Stimulated activated naive B cell treated with anti-CD40 and anti-IgM and Interleukin-4, amounts not matched to agents 10 μg/mL and 1 μg/mL and 100 μg/mL, for 72 hours (primary cell): Measurements from ENCODE around the gene DHH.
A peak's percentile ranks its signal among the peaks of the same experiment; 100 is the strongest.
"Not testable (repeated sequence)": the region's sequence is repeated elsewhere in the genome, so short reads cannot be mapped to it uniquely, and the experiment has no call there.

Experiments used
- ATAC-seq, 2 donors: fragments of 150-1000 bp; cut with Tn5 transposase; replicated peaks; 2 replicates each; pipeline ENCODE4 v1.10.0; 2021; ENCODE audit warnings: moderate library complexity in 1 of 2
- DNase-seq: peaks from one replicate; pipeline ENCODE4 v3.0.0; 2021
- H3K27ac Mint-ChIP-seq: one replicate; pipeline ENCODE4 v1.8.0; 2022; ENCODE audit warnings: mild to moderate bottlenecking, mixed read lengths
- H3K27me3 Mint-ChIP-seq, 2 donors: one replicate each; pipeline ENCODE4 v1.8.0; 2022; ENCODE audit warnings: mixed read lengths in 2 of 2
- H3K36me3 Mint-ChIP-seq, 2 donors: one replicate each; pipeline ENCODE4 v1.8.0; 2022; ENCODE audit warnings: mixed read lengths in 2 of 2, mild to moderate bottlenecking in 1 of 2
- H3K4me1 Mint-ChIP-seq, 2 donors: one replicate each; pipeline ENCODE4 v1.8.0; 2022; ENCODE audit warnings: mixed read lengths in 2 of 2, mild to moderate bottlenecking in 1 of 2
- H3K4me3 Mint-ChIP-seq, 2 donors: one replicate each; pipeline ENCODE4 v1.8.0; 2022; ENCODE audit warnings: mild to moderate bottlenecking in 2 of 2, mixed read lengths in 2 of 2, moderate library complexity in 1 of 2
- H3K9me3 Mint-ChIP-seq, 2 donors: one replicate each; pipeline ENCODE4 v1.8.0; 2022; ENCODE audit warnings: mixed read lengths in 2 of 2, mild to moderate bottlenecking in 1 of 2

The DHH gene

DNA sequence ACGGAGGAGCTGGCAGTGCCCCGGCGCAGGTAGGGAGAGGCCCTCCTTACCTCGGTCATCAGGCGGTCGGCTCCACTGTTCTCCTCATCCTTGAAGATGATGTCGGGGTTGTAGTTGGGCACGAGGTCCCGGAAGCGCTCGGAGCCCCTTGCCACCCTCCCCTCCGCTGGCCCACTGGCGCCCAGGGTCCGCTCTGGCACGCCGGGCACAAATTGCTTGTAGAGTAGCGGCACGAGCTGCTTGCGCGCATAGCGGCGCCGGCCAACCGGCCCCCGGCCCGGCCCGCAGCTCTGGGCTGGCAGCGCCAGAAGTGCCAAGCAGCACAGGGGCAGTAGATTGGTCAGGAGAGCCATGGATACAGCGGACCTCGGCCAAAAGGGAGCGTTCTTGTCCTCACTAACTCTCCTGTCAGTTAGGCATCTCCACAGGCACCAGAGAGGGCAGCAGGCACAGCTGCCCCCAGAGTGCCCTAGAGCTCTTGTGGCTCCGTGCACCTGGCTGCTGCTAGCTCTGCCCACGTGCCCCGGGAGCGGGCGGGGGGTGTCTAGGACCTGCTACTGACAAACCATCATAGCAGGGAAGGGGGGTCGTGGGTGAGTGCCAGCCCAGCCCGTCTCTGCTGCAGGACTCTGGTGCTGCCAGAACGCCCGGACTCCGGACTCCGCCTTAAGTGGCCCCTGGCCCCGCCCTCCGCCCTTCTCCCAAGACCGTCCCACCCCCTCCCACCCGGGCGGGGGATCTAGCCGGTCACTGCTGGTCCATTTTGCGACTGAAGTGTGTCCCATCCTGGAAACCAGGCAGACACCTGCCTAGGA, at the start of gene DHH:
Gene DHH, minus strand, starts transcription at position 642 of the 815 bp plus-strand sequence. Its CDS starts 289 bp downstream, at position 353.
- Mint-ChIP-seq H3K4me1 (peaks cover 33 to 46% of the 10 kb centered on the region in 2 donors), H3K27ac (peak within 1 kb of the TSS; percentile 57), H3K9me3 (no peaks in the 10 kb centered on the region)

DNA sequence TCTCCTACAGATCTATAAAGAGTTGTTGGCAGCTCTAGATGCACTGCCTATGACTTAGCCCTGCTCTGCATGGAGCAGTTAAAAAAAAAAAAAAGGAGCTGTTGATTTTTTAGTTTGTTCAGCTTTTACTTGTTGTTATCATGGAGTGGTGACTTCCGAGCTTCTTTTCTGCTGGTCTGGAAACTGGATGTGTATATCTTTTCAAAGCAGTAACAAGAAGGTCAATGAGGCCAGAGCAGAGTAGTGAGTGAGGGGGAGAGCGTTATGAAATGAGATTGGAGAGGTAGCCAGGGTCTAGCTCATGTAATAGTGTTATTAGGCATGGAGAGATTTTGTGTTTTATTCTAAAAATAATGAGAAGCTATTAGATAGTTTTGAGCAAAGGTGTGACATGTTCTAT, 49.8 kb upstream of the DHH start:
- DNase-seq (no peak), ATAC-seq (no peak)
- no peak overlapping the region for H3K4me3 Mint-ChIP-seq
- no peaks in the 10 kb centered on the region for H3K9me3 Mint-ChIP-seq
- H3K27ac Mint-ChIP-seq = no peak overlapping the region
- no peaks in the 10 kb centered on the region for H3K27me3 Mint-ChIP-seq
- H3K36me3 Mint-ChIP-seq = peaks cover 4 to 10% of the 10 kb centered on the region in 2 donors
- peaks cover 3 to 4% of the 10 kb centered on the region in 2 donors for H3K4me1 Mint-ChIP-seq

More for the DNA sequence above, at the start of gene DHH:
- peaks cover 9 to 29% of the 10 kb centered on the region in 2 donors for H3K36me3 Mint-ChIP-seq
- ATAC-seq (peak; percentile 17 to 24), DNase-seq (no peak)
- peak within 1 kb of the TSS; percentile 45 to 55 for H3K4me3 Mint-ChIP-seq
- peaks cover 49 to 51% of the 10 kb centered on the region in 2 donors for H3K27me3 Mint-ChIP-seq

DNA sequence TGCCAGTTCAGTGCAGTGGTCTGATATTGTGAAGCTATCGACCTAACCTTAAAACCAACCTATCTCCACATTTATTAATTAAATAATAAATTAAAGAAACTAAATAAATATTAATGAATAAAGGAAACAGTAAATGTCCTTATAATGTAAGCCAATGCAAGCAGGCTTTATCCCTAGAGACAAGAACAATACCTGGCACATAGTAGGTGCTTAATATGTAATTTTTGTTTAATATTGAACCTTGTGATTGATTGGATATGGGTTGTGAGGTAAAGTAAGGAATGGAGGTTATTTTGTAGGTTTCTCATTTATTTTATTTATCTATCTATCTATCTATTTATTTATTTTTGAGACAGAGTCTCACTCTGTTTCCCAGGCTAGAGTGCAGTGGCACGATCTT, 44.4 kb upstream of the DHH start:
- peaks cover 6 to 12% of the 10 kb centered on the region in 2 donors for H3K4me1 Mint-ChIP-seq
- DNase-seq = no peak
- no peak for ATAC-seq
- no peaks in the 10 kb centered on the region for H3K27me3 Mint-ChIP-seq
- H3K9me3 Mint-ChIP-seq = no peaks in the 10 kb centered on the region
- H3K4me3 Mint-ChIP-seq = no peak overlapping the region
- H3K27ac Mint-ChIP-seq = peak overlapping the region; percentile 25
- H3K36me3 Mint-ChIP-seq = peaks cover 1 to 10% of the 10 kb centered on the region in 2 donors

DNA sequence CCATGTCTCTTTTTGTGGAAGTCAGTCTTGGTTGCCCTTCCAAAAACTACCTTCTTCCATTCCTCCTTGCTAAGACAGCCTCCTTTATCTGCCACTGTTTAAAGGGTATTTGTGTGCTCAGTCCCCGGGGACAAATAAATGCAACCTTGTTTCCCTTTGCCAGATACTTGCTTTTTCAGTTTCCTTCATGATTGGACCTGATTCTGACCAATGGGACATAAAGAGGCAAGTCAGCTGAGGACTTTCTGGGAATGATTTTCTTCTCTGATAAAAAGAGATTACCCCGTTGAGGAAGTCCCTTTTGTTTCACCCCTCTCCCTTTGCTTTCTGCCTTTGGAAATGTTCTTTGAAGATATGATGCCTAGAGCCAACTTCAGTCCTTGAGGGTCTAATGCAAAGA, 44.0 kb upstream of the DHH start:
- H3K9me3 Mint-ChIP-seq = no peaks in the 10 kb centered on the region
- peaks cover 1 to 10% of the 10 kb centered on the region in 2 donors for H3K36me3 Mint-ChIP-seq
- peak overlapping the region; percentile 33 for H3K27ac Mint-ChIP-seq
- no peak overlapping the region for H3K4me3 Mint-ChIP-seq
- no peaks in the 10 kb centered on the region for H3K27me3 Mint-ChIP-seq
- DNase-seq (no peak), ATAC-seq (no peak)
- H3K4me1 Mint-ChIP-seq = peaks cover 6 to 16% of the 10 kb centered on the region in 2 donors

DNA sequence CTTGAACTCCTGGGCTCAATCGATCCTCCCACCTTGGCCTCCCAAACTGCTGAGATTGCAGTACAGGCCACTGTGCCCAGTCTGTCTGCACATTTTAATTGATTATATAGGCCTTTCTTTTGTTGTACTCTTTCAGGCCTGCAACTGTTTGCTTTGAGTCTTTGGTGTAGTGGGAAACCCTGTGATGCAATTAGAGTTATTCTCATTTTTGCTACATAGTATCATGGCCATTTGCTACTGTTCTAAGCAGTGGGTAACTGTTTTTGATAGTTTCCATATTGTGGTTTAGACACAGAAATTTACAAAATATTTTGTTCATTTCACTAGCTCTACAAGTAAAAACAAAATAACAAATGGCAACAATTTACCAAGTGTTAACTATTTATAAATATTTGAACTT, 42.9 kb upstream of the DHH start:
- DNase-seq (no peak), ATAC-seq (no peak)
- Mint-ChIP-seq H3K27ac (no peak overlapping the region), H3K27me3 (no peaks in the 10 kb centered on the region), H3K9me3 (no peaks in the 10 kb centered on the region), H3K4me3 (no peak overlapping the region), H3K4me1 (peaks cover 7 to 22% of the 10 kb centered on the region in 2 donors), H3K36me3 (peaks cover 1 to 10% of the 10 kb centered on the region in 2 donors)

DNA sequence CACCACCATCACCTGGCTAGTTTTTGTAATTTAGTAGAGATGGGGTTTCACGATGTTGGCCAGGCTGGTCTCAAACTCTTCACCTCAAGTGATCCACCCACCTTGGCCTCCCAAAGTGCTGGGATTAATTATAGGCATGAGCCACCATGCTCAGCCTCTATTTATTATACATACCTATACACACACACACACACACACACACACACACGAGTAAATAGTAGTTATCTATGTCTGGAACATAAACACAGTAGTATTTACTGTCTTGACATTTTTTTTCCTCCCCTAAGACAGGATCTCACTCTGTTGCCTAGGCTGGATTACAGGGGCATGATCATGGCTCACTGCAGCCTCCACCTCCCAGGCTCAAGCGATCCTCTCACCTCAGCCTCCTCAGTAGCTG, 42.4 kb upstream of the DHH start:
- not testable (repeated sequence) for H3K4me3 Mint-ChIP-seq, H3K27me3 Mint-ChIP-seq, ATAC-seq

DNA sequence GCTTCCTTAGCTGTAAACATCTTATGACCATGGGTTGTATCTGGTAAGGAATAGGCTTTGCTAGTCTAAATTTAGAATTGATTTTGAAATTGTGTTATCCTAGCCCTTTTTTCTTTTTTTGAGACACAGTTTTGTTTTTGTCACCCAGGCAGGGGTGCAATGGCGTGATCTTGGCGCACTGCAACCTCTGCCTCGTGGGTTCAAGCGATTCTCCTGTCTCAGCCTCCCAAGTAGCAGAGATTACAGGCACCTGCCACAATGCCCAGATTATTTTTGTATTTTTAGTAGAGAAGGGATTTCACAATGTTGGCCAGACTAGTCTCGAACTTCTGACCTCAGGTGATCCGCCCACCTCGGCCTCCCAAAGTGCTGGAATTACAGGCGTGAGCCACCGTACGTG, 39.0 kb upstream of the DHH start:
- DNase-seq (no peak), ATAC-seq (no peak)
- peaks cover 22 to 49% of the 10 kb centered on the region in 2 donors for H3K4me1 Mint-ChIP-seq
- no peaks in the 10 kb centered on the region for H3K27me3 Mint-ChIP-seq
- no peak overlapping the region for H3K4me3 Mint-ChIP-seq
- peaks cover 23 to 32% of the 10 kb centered on the region in 2 donors for H3K36me3 Mint-ChIP-seq
- H3K9me3 Mint-ChIP-seq = no peaks in the 10 kb centered on the region
- H3K27ac Mint-ChIP-seq = no peak overlapping the region

More for the DNA sequence above, 42.4 kb upstream of the DHH start:
- DNase-seq, H3K9me3 Mint-ChIP-seq, H3K27ac Mint-ChIP-seq: not testable (repeated sequence)
- Mint-ChIP-seq H3K36me3 (peaks cover 1 to 10% of the 10 kb centered on the region in 2 donors), H3K4me1 (peaks cover 9 to 27% of the 10 kb centered on the region in 2 donors)

DNA sequence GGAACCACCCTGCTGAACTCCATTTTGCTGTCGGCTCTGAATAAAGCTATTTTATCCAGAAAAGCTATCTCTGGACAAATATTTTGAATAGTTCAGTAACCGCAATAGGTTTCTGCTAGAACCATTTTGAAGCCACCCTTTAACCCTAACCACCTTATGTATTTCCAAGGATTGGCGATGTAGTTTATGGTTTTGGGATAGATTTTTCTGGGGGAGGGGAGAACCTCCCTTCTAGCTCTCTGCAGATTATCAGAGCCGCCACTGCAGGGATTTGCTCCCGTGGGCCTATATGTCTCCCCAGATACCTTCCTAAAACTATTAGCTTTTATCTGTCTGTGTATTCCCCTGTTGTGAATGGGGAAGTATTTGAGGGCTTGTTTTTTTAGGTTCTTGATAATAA, 38.4 kb upstream of the DHH start:
- Mint-ChIP-seq H3K4me1 (peaks cover 20 to 51% of the 10 kb centered on the region in 2 donors), H3K27ac (no peak overlapping the region), H3K9me3 (no peaks in the 10 kb centered on the region), H3K36me3 (peaks cover 23 to 32% of the 10 kb centered on the region in 2 donors), H3K27me3 (no peaks in the 10 kb centered on the region), H3K4me3 (no peak overlapping the region)
- no peak for ATAC-seq
- no peak for DNase-seq

DNA sequence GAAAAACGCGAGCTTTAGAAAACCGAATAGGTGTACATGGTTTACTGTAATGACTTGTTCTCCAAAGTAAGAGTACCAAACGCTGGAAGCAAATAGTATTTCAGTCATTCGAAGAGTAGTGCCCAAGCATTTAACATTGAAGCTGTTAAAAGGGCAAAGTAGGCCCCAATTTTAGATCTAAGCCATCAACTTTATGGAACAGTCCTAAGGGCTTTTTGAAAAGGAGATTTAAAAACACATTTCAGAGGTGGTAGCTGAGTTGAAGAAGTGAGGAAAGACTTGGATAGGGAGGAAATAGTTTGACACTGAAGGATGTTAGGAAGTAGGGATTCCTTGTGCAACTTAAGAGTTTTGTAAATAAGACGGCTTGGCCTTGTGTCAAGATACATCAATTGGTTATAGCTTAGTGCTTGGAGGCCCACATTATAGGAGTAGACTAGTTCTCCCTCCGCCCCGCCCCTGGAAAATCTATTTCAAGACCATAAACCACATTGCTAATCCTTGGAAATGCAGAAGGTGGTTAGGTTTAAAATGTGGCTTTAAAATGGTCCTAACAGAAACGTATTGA, 37.4 kb upstream of the DHH start:
- no peaks in the 10 kb centered on the region for H3K9me3 Mint-ChIP-seq
- H3K4me1 Mint-ChIP-seq = peaks cover 24 to 59% of the 10 kb centered on the region in 2 donors
- DNase-seq (no peak), ATAC-seq (no peak)
- no peaks in the 10 kb centered on the region for H3K27me3 Mint-ChIP-seq
- peaks cover 34 to 40% of the 10 kb centered on the region in 2 donors for H3K36me3 Mint-ChIP-seq
- H3K4me3 Mint-ChIP-seq = peak overlapping the region; percentile 84 to 99
- peak overlapping the region; percentile 85 for H3K27ac Mint-ChIP-seq

DNA sequence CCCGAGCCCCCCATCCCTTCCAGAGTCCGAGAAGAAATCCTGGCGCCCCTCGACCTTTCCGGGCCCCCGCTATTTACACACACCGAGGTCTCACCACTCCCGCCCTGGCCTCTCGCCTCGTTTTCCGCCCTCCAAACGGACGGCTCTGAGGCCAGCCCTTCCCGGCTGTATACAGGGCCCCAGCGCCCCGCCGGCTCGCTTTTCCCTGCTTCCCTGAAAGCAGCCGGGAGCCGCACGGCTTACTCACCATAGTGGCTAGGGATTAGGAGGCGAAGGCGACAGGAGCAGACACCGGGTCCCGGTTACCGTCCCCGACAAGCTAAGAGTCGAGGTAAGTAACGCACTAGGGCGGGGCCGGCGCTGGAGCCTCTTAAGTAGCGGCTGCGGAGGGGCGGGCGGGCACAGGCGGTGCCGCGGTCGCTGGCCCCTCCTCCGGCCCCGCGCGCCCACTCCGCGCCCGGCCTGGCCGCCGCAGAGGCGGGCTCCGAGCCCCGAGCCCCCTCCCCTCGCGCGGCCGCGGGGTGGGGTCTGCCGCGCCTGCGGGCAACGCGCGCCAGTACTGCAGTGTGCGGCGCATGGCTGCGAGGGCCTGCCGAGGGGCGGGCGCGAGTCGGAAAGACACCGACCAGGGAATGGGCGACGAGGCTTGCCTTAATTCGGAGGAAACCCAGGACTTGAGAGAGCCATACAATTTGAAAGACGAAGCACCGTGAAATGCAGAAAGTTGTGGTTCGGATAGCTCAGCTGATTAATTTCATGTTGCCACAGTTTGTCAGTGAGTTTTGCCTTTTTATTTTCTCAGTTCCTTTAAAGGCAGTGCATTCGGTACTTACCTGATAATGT, 36.7 kb upstream of the DHH start, which contains the start of gene TUBA1B:
Gene TUBA1B, minus strand, starts transcription at position 345 of the 843 bp plus-strand sequence. Its CDS starts 95 bp downstream, at position 250.
- peaks cover 26 to 61% of the 10 kb centered on the region in 2 donors for H3K4me1 Mint-ChIP-seq
- ATAC-seq = peak; percentile 77 to 84
- peak; percentile 87 for DNase-seq
- H3K36me3 Mint-ChIP-seq = peaks cover 36 to 44% of the 10 kb centered on the region in 2 donors
- peak within 1 kb of the TSS; percentile 100 for H3K27ac Mint-ChIP-seq
- H3K9me3 Mint-ChIP-seq = no peaks in the 10 kb centered on the region
- peak within 1 kb of the TSS; percentile 84 to 99 for H3K4me3 Mint-ChIP-seq
- H3K27me3 Mint-ChIP-seq = no peaks in the 10 kb centered on the region

DNA sequence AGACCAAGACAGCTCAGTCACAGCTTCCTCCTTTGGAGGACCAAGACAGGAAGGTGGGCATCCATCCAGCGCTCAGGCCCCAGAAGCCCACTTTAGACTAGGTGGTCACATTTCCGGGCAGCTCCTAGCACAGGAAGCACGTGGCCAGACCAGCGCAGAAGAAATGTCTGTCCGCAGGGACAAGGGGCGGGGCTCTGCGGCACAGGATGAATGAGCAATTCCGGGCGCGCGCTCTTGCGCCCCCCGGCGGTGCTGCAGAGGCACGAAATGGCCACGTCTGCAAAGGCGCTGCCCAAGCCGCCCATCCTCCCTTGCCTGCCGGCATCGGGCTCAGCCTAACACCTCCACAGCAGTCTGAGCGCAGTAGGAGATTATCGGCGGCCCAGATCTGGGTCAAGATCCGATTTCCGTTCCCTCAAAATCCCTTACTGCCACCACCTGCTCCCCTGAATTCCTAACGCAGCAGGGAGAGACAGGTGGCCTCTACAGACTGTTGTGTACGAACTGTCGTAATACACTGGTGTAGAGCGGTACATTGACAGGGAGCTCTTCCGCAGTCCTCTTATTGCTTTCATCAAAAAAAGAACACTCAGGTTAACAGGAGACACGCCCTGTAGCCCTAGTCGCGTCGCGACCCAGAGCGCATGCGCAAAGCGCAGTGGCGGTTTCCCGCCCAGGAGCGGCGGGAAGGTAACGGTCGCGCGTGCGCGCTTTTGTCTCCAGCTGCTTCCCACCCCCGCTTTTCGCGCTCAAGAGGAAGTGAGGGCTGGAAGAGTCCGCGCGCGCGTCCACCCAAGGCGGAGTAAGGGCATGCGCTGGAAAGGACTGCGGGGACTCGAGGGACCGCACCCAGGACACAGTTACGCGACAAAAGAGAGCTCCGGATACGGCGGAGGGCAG, 35.8 kb upstream of the DHH start:
- ATAC-seq (peak; percentile 71 to 72), DNase-seq (peak; percentile 89)
- no peaks in the 10 kb centered on the region for H3K9me3 Mint-ChIP-seq
- H3K27ac Mint-ChIP-seq = peak overlapping the region; percentile 100
- peaks cover 26 to 61% of the 10 kb centered on the region in 2 donors for H3K4me1 Mint-ChIP-seq
- no peaks in the 10 kb centered on the region for H3K27me3 Mint-ChIP-seq
- peaks cover 36 to 44% of the 10 kb centered on the region in 2 donors for H3K36me3 Mint-ChIP-seq
- H3K4me3 Mint-ChIP-seq = peak overlapping the region; percentile 84 to 99

DNA sequence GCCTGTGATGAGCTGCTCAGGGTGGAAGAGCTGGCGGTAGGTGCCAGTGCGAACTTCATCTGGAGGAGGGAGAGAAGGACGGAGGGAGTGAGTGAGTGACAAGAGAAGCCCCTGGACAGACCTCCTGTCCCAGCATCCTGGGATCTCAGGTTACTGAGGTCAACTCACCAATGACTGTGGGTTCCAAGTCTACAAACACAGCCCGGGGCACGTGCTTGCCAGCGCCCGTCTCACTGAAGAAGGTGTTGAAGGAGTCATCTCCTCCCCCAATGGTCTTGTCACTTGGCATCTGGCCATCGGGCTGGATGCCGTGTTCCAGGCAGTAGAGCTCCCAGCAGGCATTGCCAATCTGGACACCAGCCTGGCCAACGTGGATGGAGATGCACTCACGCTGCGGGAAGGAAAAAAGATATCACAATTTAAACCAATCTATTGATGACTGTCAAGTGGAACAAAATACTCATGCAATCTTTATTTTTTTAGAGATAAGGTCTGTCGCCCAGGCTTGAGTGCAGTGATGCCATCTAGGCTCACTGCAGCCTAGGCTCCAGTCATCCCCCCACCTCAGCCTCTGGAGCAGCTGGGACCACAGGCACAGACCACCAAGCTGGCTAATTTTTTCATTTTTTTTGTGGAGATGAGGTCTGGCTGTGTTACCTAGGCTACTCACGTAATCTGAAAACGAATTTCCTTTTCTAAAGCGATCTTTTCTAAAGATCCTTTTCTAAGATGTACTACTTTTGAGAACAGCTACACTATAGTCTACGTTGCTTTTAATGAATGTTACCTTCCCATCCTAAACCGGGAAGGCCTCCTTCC, 34.9 kb upstream of the DHH start:
- H3K36me3 Mint-ChIP-seq = peaks cover 36 to 44% of the 10 kb centered on the region in 2 donors
- H3K9me3 Mint-ChIP-seq = no peaks in the 10 kb centered on the region
- ATAC-seq (no peak), DNase-seq (no peak)
- H3K27ac Mint-ChIP-seq = peak overlapping the region; percentile 100
- peaks cover 26 to 58% of the 10 kb centered on the region in 2 donors for H3K4me1 Mint-ChIP-seq
- peak overlapping the region; percentile 84 to 99 for H3K4me3 Mint-ChIP-seq
- no peaks in the 10 kb centered on the region for H3K27me3 Mint-ChIP-seq
